Coronary artery (tissue), 2 donors: ENCODE measurements around the gene KANTR.

Experiments
- DNase-seq: peaks from one replicate; pipeline ENCODE4 v3.0.0-alpha.2; 2017; ENCODE audit warnings: low spot score
- H3K27ac ChIP-seq, 2 donors: fragments of 200-600 bp; sonication (generic); one replicate each; pipeline ENCODE4 v1.5.1; 2016 to 2019
- H3K4me3 ChIP-seq: fragments of 200-600 bp; sonication (generic); 2 replicates; pipeline ENCODE4 v1.5.1; 2016; ENCODE audit warnings: mild to moderate bottlenecking, moderate library complexity
- CTCF ChIP-seq: fragments of 200-600 bp; sonication (generic); IDR thresholded peaks from one replicate; pipeline ENCODE4 v1.5.1; 2019; ENCODE audit warnings: antibody characterized with exemption

The KANTR gene

GRCh38 chrX:53055244-53055849, 38.6 kb upstream of the KANTR start:
- DNase-seq: no peak
- Histone ChIP-seq H3K4me3 (no peak overlapping the region), H3K27ac (no peak overlapping the region)
- no peak for TF ChIP-seq CTCF

GRCh38 chrX:53056292-53056691, 37.6 kb upstream of the KANTR start:
- no peak for DNase-seq
- Histone ChIP-seq H3K4me3 (no peak overlapping the region), H3K27ac (no peak overlapping the region)
- TF ChIP-seq CTCF: no peak

GRCh38 chrX:53065104-53065503, 28.8 kb upstream of the KANTR start:
- no peak for TF ChIP-seq CTCF
- DNase-seq: no peak
- Histone ChIP-seq H3K4me3 (no peak overlapping the region), H3K27ac (no peak overlapping the region)

- Histone ChIP-seq H3K27ac (peak overlapping the region; percentile 20 to 68), H3K4me3 (no peak overlapping the region)
- TF ChIP-seq CTCF: no peak
- no peak for DNase-seq
These were observed 22.9 kb upstream of the KANTR start for GRCh38 chrX:53071064-53071463.

- peak overlapping the region; percentile 65 to 68 for H3K27ac ChIP-seq
These were observed 22.1 kb upstream of the KANTR start for GRCh38 chrX:53071604-53072417.

GRCh38 chrX:53072418-53073114, 21.4 kb upstream of the KANTR start:
- no peak overlapping the region for H3K4me3 ChIP-seq

More at GRCh38 chrX:53071604-53072417, 22.1 kb upstream of the KANTR start:
- peak overlapping the region; percentile 68 for H3K4me3 ChIP-seq
- peak; percentile 71 for TF ChIP-seq CTCF
- peak; percentile 87 for DNase-seq

More at GRCh38 chrX:53072418-53073114, 21.4 kb upstream of the KANTR start:
- H3K27ac ChIP-seq: peak overlapping the region; percentile 65
- no peak for TF ChIP-seq CTCF
- peak; percentile 72 for DNase-seq
